DMS114 treated with DMSO at 0.1 percent for 48 hours (cell line): ENCODE data around the gene CLDN10.
A peak's percentile ranks its signal among the peaks of the same experiment; 100 is the strongest.

Experiments
- DNase-seq: peaks from one replicate; lab custom pipeline; 2025; ENCODE audit not compliant: unreplicated experiment; lab: John Stamatoyannopoulos, UW

CLDN10 gene

DNA sequence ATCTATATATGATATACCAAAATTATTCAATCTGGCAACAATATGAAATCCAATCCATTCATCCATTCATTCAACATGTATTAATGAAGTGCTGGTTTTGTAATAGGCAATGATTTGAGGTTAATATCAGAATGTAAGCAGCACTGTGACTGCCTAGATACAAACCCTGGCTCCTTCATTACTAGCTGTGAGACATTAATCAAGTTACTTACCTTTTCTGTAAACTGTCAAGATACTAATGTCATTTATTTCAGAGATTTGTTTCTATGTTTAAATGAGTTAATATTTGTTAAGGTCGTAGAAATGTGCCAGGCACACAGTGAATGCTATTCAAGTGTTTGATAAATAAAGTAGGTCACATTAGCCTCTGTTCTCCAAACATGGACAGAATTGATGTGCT is 40.9 kb downstream of the CLDN10 start:
- DNase-seq: no peak

DNA sequence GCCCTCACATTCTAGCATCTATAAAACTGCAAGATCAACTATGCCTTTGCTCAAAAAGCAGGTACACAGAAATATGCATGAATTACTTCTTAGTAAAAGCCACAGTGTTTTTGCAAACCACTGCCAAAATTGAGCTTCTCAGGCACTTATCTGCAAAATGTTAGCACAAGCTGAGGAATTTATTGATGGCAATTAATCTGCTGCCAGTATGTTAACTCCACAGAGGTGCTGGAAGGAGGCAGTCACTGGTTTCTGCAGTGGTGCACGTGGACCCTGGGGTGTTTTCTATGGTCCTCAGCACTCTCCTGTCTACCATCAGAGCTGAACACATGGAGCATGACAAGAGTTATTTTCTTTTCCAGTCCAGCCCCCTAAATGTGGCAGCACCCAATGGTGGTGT is 44.2 kb downstream of the CLDN10 start:
- DNase-seq: no peak

DNA sequence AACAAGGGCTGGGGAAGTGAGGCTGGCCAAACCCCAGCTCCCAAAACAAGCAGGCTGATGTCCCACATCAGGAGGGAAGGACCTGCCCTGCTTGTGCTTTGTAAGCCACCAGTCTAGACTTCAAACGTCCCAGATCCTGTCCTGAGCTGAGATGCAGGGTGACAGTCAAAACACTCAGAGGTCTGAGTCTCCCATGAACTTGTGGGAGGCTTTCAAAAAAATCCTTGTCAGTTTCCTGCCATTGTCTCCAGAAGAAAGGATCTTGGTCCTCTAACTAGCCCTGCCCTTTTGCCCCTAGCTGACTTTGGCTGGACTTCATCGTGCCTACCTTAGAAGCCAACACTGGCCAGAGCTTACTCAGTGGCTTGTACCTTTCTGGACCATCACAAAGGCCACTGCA is 48.7 kb downstream of the CLDN10 start:
- DNase-seq: no peak

DNA sequence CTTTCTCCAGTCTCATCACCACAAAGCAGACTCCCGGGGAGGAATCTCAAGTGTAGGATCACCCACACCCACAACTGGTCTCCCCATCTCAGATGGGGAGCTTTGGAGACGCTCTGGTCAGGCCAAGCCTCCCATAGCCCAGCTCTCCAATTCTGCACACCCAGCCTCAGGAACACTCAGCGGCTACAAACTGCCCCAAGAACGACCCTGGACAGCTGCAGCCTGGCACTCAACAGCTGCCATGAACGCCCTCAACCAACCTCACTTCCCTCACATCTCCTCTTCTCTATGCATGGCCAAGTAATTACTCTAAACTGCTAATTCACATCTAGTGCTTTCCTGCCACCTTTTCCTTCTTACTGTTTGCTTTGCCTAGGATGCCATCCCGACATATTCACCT is 49.4 kb downstream of the CLDN10 start:
- DNase-seq: no peak

DNA sequence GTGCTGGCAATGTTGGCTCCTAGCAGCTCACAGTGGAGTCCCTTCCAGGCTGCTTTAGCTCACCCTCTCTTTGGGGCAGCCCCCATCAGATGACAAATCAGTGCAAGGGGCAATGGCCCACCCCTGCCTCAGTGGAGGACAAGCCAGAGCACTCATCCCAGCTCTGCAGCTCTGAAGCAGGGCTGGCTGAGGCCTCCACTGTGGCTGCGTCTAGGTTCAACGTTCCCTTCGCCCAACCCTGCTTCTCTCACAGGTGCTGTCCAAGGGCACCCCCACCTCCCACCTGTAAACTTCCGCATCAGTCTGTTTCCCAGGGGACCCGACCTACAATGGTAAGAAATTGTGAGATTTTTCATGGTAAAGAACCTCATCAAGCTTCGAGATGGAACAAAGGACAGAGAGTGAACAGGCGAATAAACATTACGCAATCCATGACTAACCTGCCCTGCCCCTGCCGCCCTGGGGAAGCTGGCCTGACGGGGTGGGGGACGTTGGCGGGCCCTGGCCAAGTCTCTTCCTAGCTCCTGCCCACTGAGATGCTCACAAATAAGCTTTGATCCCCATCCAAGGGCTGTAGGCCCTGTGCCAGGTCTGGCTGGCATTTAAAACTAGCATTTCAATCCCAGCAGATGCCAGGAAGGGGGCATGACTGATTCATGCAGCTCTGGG is 51.5 kb downstream of the CLDN10 start:
- DNase-seq: no peak

DNA sequence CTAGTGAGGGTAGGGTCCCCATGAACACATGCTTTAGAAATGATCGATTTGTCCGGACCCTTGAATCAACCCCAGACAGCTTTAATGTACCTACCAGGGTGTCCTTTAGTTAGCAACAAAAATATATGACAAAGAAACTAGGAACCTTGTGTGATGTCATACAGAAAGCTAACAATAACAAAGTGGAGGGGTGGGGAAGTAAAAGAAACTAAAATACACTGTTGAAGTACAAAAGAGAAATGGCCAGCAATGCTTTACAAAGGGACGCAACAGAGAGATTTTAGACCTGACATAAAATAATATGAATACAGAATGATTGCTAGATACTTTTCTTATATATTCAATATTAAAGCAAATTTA is 52.0 kb downstream of the CLDN10 start:
- no peak for DNase-seq

DNA sequence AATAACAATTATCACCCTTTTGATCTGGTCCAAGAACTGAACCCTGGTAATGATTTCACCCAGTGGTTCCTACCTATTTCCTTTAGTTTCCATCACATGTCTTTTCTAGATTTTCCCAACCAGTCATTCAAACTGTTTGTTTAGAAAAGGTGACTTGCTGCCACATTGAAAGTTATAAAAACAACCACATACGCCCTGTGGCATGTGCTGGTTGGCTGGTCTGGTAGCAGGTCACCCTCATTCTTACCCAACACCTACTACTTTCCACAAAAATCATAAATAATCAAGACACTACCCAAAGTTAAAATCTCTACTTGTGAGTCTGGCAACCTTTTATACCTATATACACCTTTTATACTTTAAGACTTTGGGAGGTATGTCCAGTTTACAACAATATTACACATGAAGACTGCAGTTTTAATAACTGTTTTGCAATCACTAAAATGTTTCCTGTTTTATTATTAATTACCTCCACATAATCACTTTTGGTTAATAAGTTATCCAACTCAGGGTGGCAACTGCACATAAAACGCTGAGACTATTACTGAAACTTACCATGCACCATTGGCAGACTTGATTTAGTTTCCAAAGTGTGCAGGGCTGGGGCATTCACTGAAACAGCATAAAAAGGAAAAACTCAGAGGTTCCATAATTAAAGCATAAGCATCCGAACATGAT is 53.1 kb downstream of the CLDN10 start:
- DNase-seq: no peak

DNA sequence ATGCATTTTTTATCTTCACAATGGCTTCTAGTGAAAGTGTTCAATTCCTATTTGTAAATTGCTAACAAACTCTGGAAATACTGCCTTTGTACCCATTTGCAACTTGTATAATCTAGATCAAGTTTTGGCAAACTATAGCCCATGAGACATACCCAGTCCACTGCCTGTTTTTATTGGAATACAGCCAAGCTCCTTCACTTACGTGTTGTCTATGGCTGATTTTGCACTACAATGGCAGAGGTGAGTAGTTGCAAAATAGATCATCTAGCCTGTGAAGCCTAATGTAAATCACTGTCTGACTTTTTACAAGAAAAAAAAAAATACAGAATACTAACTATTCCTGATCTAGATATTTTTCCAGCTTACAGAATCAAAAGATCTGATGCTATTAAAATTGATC is 54.8 kb downstream of the CLDN10 start:
- no peak for DNase-seq

DNA sequence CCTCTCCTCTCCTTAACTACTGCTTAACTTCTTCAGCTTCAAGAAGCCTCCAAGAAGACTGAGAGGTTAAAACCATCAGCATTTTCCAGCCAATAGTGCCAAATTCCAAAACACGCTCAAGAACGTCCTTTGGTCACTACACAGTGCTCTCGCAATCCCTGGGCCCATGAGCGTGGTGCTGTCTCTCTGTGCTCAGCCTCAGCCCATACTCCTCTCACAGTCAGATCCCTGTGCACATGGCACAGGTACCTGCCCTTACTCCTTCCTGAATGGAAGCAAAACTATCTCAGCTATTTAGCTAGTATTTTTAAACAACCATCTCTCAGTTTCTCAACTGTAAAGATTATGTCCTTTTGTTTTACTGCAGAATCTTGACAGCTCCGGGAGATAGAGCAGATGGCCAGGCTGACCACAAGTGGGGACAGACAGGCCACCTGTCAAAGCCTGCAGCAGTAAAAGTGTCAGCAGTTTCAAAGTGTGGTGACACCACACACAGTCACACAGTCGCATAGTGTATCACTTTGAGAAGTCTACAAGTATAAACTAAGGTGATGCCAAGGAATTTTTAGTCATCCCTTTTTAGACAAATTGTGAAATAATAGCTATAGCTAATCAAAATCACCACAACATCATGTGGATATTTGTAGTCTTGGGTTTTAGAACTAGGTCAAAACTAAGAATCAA is 56.3 kb downstream of the CLDN10 start:
- DNase-seq: no peak

DNA sequence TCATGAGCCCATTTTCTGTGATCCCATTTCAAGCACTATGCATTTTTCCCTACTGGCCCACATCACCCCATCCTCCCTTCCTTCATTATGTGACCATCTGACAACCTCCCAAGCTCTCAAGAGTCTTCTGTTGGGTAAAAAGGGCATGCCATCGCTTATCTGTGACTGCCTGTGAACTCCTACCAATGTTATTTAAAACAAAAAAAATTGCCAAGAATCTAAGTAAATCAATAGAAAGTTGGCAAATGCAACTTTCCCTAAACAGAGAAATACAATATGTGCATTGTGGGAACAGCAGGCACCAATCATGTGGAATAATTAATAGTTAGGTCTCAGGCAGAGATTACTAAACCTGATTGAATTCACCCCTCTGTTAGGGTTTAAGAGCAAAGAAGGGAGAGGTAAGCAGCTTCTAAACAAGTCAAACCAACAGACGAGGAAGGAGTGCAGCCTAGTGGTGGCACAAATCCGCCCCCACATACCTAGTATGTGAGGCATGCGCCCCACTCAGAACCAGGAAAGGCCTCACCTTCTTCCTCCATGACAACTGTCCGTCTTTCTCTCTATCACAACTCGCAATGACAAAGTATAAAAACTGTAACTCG is 62.2 kb downstream of the CLDN10 start:
- no peak for DNase-seq

DNA sequence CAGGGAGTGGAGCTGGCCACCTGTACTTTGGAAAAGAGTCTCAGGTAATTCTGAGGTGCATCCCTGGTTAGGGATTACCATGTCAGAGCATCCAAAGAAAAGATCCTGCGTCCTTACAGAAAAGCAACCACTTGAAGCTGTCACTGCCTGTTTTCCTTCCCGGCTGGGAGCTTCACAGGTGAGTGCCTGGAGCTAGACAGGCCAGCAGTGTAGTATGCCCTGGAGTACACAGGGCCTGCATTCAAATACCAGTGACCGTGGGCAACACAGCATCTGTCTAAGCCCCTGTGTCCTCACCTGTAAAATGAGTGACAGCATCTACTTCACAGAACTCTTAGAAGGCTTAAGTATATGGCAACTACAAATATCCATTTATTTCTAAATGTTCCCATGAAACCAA is 63.0 kb downstream of the CLDN10 start:
- no peak for DNase-seq

DNA sequence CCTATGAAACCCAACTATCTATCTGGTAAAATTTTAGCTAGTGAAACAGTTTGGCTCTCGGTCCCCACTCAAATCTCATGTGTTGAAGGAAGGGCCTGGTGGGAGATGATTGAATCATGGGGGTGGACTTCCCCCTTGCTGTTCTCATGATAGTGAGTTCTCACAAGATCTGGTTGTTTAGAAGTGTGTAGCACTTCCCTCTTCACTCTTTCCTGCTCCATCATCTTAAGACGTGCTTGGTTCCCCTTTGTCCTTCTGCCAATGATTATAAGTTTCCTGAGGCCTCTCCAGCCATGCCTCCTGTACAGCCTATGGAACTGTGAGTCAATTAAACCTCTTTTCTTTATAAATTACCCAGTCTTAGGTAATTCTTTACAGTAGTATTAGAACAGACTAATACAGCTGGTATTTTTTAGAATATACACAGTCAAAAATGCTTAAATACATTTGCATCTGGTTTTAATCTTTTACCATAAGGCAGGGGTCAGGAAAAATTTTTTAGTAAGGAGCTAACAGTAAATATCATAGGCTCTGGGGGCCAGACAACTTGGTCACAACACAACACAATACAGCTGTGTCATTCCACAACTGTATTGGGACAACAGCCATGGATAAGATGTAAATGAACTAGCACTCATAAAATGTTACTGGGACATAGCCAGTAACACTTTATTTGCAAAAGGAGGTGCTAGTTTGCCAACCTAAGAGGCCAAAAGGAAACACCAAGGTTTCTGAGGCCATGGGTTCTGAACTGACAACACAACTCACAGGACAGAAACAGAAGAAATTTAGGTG is 67.7 kb downstream of the CLDN10 start:
- DNase-seq: no peak

DNA sequence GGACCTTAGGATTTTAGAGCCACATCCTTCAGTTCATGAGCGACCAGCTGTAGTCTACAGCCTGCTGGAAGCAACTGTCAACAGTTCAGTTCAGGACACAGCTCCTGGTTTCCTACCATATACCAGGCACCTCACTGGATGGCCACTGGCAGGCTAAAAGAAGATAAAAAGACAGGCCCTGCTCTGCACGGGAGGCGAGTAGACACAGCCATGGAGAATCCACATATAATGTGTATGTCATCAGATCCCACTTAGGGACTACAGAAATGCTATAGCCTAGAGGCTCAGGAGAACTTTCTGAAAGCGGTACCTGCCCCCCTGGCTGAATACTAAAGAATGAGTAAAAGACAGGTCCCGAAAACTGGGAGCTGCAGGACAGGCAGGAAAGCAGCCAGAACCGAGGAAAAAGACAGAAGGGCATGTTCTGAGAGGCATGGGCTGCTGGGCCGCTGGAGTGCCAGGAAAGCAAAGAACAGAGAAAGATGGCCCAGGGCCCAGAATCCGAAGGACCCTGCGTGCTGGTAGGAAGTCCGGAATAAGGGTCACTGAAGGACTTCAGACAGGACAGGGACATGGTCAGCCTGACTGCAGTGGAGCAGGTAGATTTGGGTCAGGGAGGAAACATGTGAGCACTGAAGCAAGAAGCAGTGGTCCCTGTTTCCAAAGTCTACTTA is 68.4 kb downstream of the CLDN10 start:
- DNase-seq: no peak

DNA sequence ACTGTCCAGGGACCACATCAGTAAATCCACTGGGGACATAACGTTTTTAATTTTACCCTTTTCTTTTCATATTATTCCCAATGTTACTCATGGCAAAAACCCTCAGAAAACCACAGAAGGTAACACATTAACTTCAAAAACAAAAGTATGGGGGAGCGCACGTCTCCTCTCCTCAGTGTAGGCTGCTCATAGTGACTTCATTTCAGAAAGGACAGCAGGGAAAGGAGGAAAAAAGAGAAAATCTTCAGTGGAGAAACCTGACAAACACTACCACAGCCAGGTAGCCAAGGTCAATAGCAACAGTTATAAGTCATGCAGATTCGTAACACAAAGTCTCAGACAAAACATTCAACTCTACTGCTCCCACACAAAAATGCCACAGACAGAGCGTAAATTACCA is 70.6 kb downstream of the CLDN10 start:
- DNase-seq: no peak

DNA sequence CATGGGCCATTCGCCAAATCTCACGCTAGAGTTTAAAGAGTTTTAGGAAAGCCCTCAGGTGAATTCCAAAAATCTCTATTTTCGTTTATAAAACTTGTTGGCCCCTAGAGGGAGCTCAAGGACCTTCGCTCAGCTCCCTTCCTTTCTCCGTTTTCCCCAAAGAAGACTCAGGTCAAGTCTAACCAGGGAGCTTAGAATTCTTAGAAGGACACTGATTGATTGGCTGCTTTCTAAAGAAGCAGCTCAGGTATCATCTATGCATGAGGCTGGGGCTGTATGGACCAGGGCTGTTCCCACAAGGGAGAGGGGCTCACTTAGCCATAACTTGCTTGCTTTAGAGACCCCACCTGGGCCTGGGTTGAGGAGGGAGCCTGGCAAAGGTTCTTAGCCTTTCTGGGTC is 71.5 kb downstream of the CLDN10 start:
- peak; percentile 10 for DNase-seq

DNA sequence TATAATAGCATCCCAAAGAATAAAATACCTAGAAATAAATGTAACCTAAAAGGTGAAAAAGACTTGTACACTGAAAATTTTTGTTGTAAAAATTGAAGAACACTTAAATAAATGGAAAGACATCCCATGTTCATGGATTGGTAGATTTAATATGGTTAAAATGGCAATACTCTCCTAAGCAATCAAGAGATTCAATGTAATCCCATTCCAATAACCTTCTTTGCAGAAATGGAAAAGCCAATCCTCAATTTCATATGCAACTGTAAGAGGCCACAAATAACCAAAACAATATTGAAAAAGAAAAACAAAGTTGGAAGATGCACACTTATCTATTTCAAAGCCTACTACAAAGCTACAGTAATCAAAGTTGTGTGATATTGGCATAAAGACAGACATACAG is 74.2 kb downstream of the CLDN10 start:
- no peak for DNase-seq

DNA sequence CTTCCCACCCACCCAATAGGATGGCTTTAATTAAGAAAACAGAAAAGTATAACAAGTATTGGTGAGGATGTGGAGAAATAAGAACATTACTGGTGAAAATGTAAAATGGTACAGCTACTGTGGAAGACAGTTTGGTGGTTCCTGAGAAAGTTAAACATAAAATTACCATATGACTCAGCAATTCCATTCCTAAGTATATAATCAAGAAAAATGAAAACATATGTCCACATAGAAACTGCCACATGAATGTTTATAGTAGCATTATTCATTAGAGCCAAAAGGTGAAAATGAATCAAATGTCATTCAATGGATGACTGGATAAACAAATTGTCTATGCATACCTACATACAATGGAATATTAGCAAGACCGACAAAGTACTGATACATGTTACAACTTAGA is 75.1 kb downstream of the CLDN10 start:
- no peak for DNase-seq

DNA sequence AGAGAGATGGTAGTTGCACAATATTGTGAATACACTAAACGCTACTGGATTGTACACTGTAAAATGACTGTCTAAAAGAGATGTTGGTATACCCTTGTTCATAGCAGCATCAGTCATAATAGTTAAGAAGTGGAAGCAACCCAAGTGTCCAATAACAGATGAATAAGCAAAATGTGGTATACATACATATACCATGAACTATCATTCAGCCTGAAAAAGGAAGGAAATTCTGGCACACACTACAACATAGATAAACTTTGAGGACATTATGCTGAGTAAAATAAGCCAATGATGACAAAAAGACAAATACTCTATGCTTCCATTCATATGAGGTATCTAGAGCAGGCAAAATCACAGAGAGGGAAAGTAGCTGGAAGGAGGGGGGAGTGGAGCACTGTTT is 76.0 kb downstream of the CLDN10 start:
- no peak for DNase-seq

DNA sequence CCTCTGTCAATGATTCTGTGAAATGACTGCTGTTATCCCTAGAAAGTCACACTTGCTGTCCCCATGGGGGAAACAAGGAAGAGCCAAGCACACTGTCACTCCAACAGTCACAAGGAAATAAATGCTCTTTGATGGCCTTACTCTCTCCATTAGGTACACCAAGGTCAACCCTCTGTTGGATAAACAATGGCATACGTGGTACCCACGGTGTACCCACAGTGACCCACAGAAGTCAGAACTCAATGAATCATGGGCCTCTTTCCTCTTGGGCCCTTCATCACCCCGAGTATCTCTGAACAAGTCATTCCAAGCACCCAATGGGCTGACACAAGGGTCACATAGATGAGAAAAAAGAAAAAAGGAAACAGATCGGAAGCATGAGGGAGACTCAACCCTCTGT is 76.6 kb downstream of the CLDN10 start:
- DNase-seq: no peak
